ENCODE results near the gene SLC12A3.

Gene SLC12A3

GRCh38 chr16:56891685-56892084 is 26.7 kb downstream of the SLC12A3 start:
- Histone ChIP-seq H2AFZ (ENCODE audit: low read length) (no peak overlapping the region), H3K79me2 (ENCODE audit: insufficient read depth, low read length) (no peaks in the 10 kb centered on the region), H3K4me1 (ENCODE audit: insufficient read depth, low read length, poor library complexity, severe bottlenecking) (no peaks in the 10 kb centered on the region), H3K4me2 (ENCODE audit: low read depth, low read length, poor library complexity, severe bottlenecking) (no peak overlapping the region), H3K27me3 (ENCODE audit: insufficient read depth, low read length, poor library complexity, severe bottlenecking) (no peaks in the 10 kb centered on the region), H3K36me3 (ENCODE audit: insufficient read depth, low read length) (no peaks in the 10 kb centered on the region), H3F3A (ENCODE audit: low read depth) (no peaks in the 10 kb centered on the region), H4K20me1 (ENCODE audit: insufficient read depth, low read length, poor library complexity, severe bottlenecking) (no peaks in the 10 kb centered on the region), H3K9me2 (replicated peaks; ENCODE audit: low read depth, low read length) (no peaks in the 10 kb centered on the region), H3K4me3 (ENCODE audit: low read length, poor library complexity, severe bottlenecking) (no peak overlapping the region), H3K9ac (ENCODE audit: low read depth, low read length, poor library complexity, severe bottlenecking) (no peak overlapping the region), H3K9me3 (ENCODE audit: insufficient read depth, low read depth, low read length) (no peaks in the 10 kb centered on the region)
- TF ChIP-seq EZH2phosphoT487 (IDR thresholded peaks at IDR 0.05; ENCODE audit: borderline replicate concordance): no peak
- TF ChIP-seq CTCF (conservative IDR thresholded peaks at IDR 0.05; ENCODE audit: low read length): no peak

- no peaks in the 10 kb centered on the region for H3K27me3 ChIP-seq (ENCODE audit: insufficient read depth, low read length, poor library complexity, severe bottlenecking)
Observed at GRCh38 chr16:56892705-56893104, 27.7 kb downstream of the SLC12A3 start.

GRCh38 chr16:56894331-56894917 is 29.4 kb downstream of the SLC12A3 start:
- Histone ChIP-seq H3K79me2 (ENCODE audit: insufficient read depth, low read length) (no peaks in the 10 kb centered on the region), H3K27me3 (ENCODE audit: insufficient read depth, low read length, poor library complexity, severe bottlenecking) (no peaks in the 10 kb centered on the region), H2AFZ (ENCODE audit: low read length) (no peak overlapping the region), H3F3A (ENCODE audit: low read depth) (no peaks in the 10 kb centered on the region), H3K36me3 (ENCODE audit: insufficient read depth, low read length) (no peaks in the 10 kb centered on the region), H3K9me2 (replicated peaks; ENCODE audit: low read depth, low read length) (no peaks in the 10 kb centered on the region), H3K4me3 (ENCODE audit: low read length, poor library complexity, severe bottlenecking) (no peak overlapping the region), H3K9ac (ENCODE audit: low read depth, low read length, poor library complexity, severe bottlenecking) (no peak overlapping the region), H3K4me2 (ENCODE audit: low read depth, low read length, poor library complexity, severe bottlenecking) (no peak overlapping the region), H4K20me1 (ENCODE audit: insufficient read depth, low read length, poor library complexity, severe bottlenecking) (no peaks in the 10 kb centered on the region), H3K9me3 (ENCODE audit: insufficient read depth, low read depth, low read length) (no peaks in the 10 kb centered on the region), H3K4me1 (ENCODE audit: insufficient read depth, low read length, poor library complexity, severe bottlenecking) (no peaks in the 10 kb centered on the region)
- TF ChIP-seq CTCF (conservative IDR thresholded peaks at IDR 0.05; ENCODE audit: low read length) (no peak), EZH2phosphoT487 (IDR thresholded peaks at IDR 0.05; ENCODE audit: borderline replicate concordance) (no peak)

More at GRCh38 chr16:56892705-56893104, 27.7 kb downstream of the SLC12A3 start:
- Histone ChIP-seq H4K20me1 (ENCODE audit: insufficient read depth, low read length, poor library complexity, severe bottlenecking) (no peaks in the 10 kb centered on the region), H3K9me2 (replicated peaks; ENCODE audit: low read depth, low read length) (no peaks in the 10 kb centered on the region), H3K4me2 (ENCODE audit: low read depth, low read length, poor library complexity, severe bottlenecking) (no peak overlapping the region), H3K79me2 (ENCODE audit: insufficient read depth, low read length) (no peaks in the 10 kb centered on the region), H3K4me1 (ENCODE audit: insufficient read depth, low read length, poor library complexity, severe bottlenecking) (no peaks in the 10 kb centered on the region), H3K4me3 (ENCODE audit: low read length, poor library complexity, severe bottlenecking) (no peak overlapping the region), H3K9me3 (ENCODE audit: insufficient read depth, low read depth, low read length) (no peaks in the 10 kb centered on the region), H2AFZ (ENCODE audit: low read length) (no peak overlapping the region), H3K9ac (ENCODE audit: low read depth, low read length, poor library complexity, severe bottlenecking) (no peak overlapping the region), H3F3A (ENCODE audit: low read depth) (no peaks in the 10 kb centered on the region), H3K36me3 (ENCODE audit: insufficient read depth, low read length) (no peaks in the 10 kb centered on the region)
- TF ChIP-seq EZH2phosphoT487 (IDR thresholded peaks at IDR 0.05; ENCODE audit: borderline replicate concordance) (no peak), CTCF (conservative IDR thresholded peaks at IDR 0.05; ENCODE audit: low read length) (no peak)
